GM23248 (cell line): ENCODE data around the gene MTMR6.

Experiments
- EZH2 ChIP-seq: fragments of 200-600 bp; sonication (generic); IDR thresholded peaks from 2 replicates; pipeline ENCODE4 v1.6.1; 2018; ENCODE audit warnings: antibody characterized with exemption, mild to moderate bottlenecking; ENCODE audit not compliant: insufficient read depth, poor library complexity, severe bottlenecking
- EZH2phosphoT487 ChIP-seq: fragments of 200-600 bp; sonication (generic); IDR thresholded peaks from 2 replicates; pipeline ENCODE4 v1.6.1; 2018; ENCODE audit warnings: antibody characterized with exemption, moderate library complexity, mild to moderate bottlenecking, low read depth; ENCODE audit not compliant: insufficient read depth

GRCh38 chr13:25329706-25330105 lies 42.4 kb upstream of the MTMR6 start:
- TF ChIP-seq EZH2 (no peak), EZH2phosphoT487 (no peak)
